Adrenal gland (tissue), 5 donors: ENCODE data around the gene RNF144B.

Experiments
- POLR2A ChIP-seq, 2 donors: fragments of 450-650 bp; IDR thresholded peaks; one replicate each; pipeline ENCODE4 v1.6.1; 2017; ENCODE audit warnings: antibody characterized with exemption in 2 of 2, mild to moderate bottlenecking in 2 of 2, moderate library complexity in 1 of 2
- TF ChIP-seq, protein P1 (sequence below), 6 experiments: fragments of 450-650 bp in 4 of 6; fragments of 200-600 bp in 2 of 6; sonication (generic) in 1 of 6; IDR thresholded peaks; 1 replicate in 5 of 6; 2 replicates in 1 of 6; pipeline versions ENCODE4 v1.5.1 to v1.8.0; 2016 to 2021; ENCODE audit warnings: antibody characterized with exemption in 6 of 6, mild to moderate bottlenecking in 2 of 6, moderate library complexity in 1 of 6
- donor health status: DM: no; HTN: no; CAD: no.

DNA sequence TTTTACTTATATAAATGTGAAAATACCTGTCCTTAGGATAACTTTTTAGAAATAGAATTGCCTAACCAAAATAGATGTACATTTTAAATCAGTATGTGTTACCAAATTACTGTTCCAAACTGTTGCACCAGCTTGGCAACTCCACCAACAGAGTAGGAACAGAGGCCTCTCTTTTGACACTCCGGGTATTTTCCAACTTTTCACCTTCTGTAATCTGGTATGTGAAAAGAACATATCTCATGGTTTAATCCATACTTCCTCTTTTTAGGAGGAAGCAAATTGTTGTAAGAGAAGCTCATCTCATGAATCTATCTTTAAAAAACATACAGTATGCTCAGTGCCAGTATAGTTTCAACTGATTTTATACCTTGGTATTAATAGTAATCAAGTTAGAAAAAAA, 24.9 kb downstream of the RNF144B start:
- TF ChIP-seq, protein P1, sequence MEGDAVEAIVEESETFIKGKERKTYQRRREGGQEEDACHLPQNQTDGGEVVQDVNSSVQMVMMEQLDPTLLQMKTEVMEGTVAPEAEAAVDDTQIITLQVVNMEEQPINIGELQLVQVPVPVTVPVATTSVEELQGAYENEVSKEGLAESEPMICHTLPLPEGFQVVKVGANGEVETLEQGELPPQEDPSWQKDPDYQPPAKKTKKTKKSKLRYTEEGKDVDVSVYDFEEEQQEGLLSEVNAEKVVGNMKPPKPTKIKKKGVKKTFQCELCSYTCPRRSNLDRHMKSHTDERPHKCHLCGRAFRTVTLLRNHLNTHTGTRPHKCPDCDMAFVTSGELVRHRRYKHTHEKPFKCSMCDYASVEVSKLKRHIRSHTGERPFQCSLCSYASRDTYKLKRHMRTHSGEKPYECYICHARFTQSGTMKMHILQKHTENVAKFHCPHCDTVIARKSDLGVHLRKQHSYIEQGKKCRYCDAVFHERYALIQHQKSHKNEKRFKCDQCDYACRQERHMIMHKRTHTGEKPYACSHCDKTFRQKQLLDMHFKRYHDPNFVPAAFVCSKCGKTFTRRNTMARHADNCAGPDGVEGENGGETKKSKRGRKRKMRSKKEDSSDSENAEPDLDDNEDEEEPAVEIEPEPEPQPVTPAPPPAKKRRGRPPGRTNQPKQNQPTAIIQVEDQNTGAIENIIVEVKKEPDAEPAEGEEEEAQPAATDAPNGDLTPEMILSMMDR (IDR thresholded peaks at IDR 0.05), result no peak
- no peak for TF ChIP-seq POLR2A (IDR thresholded peaks at IDR 0.05)
